KMS-11 (cell line): ENCODE measurements around the gene PLCB4.
"Not testable (repeated sequence)": the region's sequence is repeated elsewhere in the genome, so short reads cannot be mapped to it uniquely, and the experiment has no call there.

ENCODE experiments used
- H2AFZ ChIP-seq: fragments of 200-600 bp; sonication (generic); 2 replicates; pipeline ENCODE4 v1.6.1; 2016; ENCODE audit warnings: antibody characterized with exemption, mixed run types, low read depth
- H3K27ac ChIP-seq: fragments of 200-600 bp; sonication (generic); 2 replicates; pipeline ENCODE4 v1.6.1; 2016; ENCODE audit warnings: mild to moderate bottlenecking, mixed run types
- H3K27me3 ChIP-seq: fragments of 200-600 bp; sonication (generic); 2 replicates; pipeline ENCODE4 v1.6.1; 2017; ENCODE audit warnings: mild to moderate bottlenecking, low read depth, mixed run types, moderate library complexity; ENCODE audit not compliant: insufficient read depth
- H3K36me3 ChIP-seq: fragments of 200-600 bp; sonication (generic); 2 replicates; pipeline ENCODE4 v1.6.1; 2017; ENCODE audit warnings: mild to moderate bottlenecking, mixed run types; ENCODE audit not compliant: insufficient read depth
- H3K4me1 ChIP-seq: fragments of 200-600 bp; sonication (generic); 2 replicates; pipeline ENCODE4 v1.6.1; 2016; ENCODE audit warnings: mild to moderate bottlenecking, low read depth, mixed run types; ENCODE audit not compliant: poor library complexity, severe bottlenecking
- H3K4me2 ChIP-seq: fragments of 200-600 bp; sonication (generic); 2 replicates; pipeline ENCODE4 v1.7.0; 2016; ENCODE audit warnings: mild to moderate bottlenecking, mixed run types
- H3K4me3 ChIP-seq: fragments of 200-600 bp; sonication (generic); IDR thresholded peaks from 2 replicates; pipeline ENCODE4 v1.6.1; 2017; ENCODE audit warnings: low read depth, low read length, mixed read lengths; ENCODE audit not compliant: insufficient read depth
- H3K79me2 ChIP-seq: fragments of 200-600 bp; sonication (generic); 2 replicates; pipeline ENCODE4 v1.6.1; 2016; ENCODE audit warnings: low read depth, mixed run types; ENCODE audit not compliant: insufficient read depth
- H3K9ac ChIP-seq: fragments of 200-600 bp; sonication (generic); 2 replicates; pipeline ENCODE4 v1.6.1; 2016; ENCODE audit warnings: mild to moderate bottlenecking, mixed run types
- H4K20me1 ChIP-seq: fragments of 200-600 bp; sonication (generic); 2 replicates; pipeline ENCODE4 v1.6.1; 2016; ENCODE audit warnings: mild to moderate bottlenecking, mixed run types; ENCODE audit not compliant: insufficient read depth
- TF ChIP-seq, protein P1 (sequence below): fragments of 200-600 bp; sonication (generic); conservative IDR thresholded peaks from 2 replicates; pipeline ENCODE4 v1.6.1; 2017; ENCODE audit warnings: low read depth, mild to moderate bottlenecking, antibody characterized with exemption, low read length, moderate library complexity, mixed read lengths

The PLCB4 gene

DNA sequence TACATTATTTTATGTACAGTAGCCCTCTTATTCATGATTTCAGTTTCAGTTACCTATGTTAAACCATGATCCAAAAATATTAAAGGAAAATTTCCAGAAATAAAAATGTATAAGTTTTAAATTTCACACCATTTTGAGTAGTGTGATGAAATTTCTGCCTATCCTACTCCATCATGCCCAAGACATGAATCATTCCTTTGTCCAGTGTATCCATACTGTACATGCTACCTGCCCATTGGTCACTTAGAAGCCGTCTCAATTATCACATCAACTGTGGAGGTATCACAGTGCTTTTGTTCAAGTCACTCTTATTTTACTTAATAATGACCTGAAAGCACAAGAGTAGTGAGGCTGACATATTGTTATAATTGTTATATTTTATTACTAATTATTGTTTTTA lies 32.3 kb upstream of the PLCB4 start:
- no peaks in the 10 kb centered on the region for H3K27me3 ChIP-seq
- H2AFZ ChIP-seq: no peak overlapping the region
- H3K4me3 ChIP-seq: no peak overlapping the region
- H3K9ac ChIP-seq: no peak overlapping the region
- H4K20me1 ChIP-seq: no peaks in the 10 kb centered on the region
- TF ChIP-seq, protein P1, sequence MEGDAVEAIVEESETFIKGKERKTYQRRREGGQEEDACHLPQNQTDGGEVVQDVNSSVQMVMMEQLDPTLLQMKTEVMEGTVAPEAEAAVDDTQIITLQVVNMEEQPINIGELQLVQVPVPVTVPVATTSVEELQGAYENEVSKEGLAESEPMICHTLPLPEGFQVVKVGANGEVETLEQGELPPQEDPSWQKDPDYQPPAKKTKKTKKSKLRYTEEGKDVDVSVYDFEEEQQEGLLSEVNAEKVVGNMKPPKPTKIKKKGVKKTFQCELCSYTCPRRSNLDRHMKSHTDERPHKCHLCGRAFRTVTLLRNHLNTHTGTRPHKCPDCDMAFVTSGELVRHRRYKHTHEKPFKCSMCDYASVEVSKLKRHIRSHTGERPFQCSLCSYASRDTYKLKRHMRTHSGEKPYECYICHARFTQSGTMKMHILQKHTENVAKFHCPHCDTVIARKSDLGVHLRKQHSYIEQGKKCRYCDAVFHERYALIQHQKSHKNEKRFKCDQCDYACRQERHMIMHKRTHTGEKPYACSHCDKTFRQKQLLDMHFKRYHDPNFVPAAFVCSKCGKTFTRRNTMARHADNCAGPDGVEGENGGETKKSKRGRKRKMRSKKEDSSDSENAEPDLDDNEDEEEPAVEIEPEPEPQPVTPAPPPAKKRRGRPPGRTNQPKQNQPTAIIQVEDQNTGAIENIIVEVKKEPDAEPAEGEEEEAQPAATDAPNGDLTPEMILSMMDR: no peak
- H3K27ac ChIP-seq: no peak overlapping the region
- no peak overlapping the region for H3K4me2 ChIP-seq
- no peaks in the 10 kb centered on the region for H3K4me1 ChIP-seq
- no peaks in the 10 kb centered on the region for H3K79me2 ChIP-seq
- no peaks in the 10 kb centered on the region for H3K36me3 ChIP-seq

DNA sequence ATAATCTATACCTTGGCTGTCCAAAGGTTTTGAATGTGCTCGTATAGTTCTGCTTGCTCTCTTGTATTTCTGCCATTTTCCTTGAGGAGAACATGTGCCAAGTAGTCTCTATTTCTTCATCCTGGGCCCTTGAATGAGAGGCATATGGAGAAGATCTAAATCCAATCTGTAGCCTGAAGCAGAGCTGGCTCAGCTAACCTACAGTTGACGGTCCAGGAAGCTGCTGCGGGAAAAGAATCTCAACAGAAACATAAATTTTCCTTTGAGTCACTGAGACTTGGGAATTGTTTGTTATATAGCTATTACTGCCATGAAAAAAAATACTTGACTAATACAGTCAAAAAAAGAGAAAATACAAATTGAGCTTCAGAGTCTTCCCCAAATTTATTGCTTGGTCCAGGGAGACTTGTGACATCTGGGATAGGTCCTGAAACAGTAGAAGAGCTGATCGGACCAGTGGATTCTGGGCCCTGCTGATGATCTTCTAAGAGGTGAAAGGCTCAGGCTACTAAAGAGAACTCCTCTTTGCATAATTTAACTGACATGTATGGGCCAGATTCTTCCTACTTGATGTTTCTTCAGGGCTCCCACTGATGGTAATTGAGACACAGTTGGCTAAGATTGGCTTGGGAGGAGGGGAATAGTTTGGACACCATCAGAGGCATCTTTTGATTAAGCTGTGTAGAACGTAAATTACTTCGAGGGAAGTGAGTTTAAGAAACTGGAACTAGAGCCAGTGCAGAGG lies 29.9 kb upstream of the PLCB4 start:
- Histone ChIP-seq H3K9ac (no peak overlapping the region), H3K4me3 (no peak overlapping the region), H3K27ac (no peak overlapping the region), H4K20me1 (no peaks in the 10 kb centered on the region), H3K27me3 (no peaks in the 10 kb centered on the region), H3K4me1 (no peaks in the 10 kb centered on the region), H3K79me2 (no peaks in the 10 kb centered on the region), H3K4me2 (no peak overlapping the region), H2AFZ (no peak overlapping the region), H3K36me3 (no peaks in the 10 kb centered on the region)
- TF ChIP-seq, protein P1: no peak

DNA sequence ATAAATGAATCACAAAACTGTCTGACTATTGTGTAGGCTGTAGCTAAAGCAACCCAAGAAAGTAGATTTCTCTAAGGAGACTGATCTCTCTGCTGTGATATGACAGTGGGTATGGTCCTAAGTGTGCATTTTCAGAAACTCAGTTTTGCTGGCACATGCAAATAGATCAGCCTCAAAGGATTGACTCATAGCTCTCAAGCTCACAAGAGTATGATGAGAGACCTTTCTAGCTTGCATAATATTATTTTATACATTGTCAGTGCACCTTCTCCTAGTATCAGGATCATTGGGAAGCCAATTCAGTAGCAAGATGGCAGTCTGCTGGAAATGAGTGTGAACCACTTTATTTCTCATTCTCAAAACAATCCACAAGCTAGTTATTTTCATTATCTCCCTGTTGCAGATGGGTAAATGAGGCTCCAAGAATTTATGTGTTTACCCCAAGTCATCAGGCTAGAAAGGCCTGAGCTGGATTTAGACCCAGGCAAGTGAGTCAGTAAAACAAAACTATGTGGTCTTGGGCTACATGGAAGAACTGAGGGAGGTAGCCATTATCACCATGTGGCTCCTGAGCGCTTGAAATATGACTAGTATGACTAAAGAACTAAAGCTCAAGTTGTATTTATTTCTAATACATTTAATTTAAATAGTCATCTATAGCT lies 27.9 kb upstream of the PLCB4 start:
- no peaks in the 10 kb centered on the region for H3K27me3 ChIP-seq
- no peak overlapping the region for H3K4me2 ChIP-seq
- H2AFZ ChIP-seq: no peak overlapping the region
- no peaks in the 10 kb centered on the region for H3K36me3 ChIP-seq
- TF ChIP-seq, protein P1: no peak
- H3K27ac ChIP-seq: no peak overlapping the region
- H3K4me1 ChIP-seq: no peaks in the 10 kb centered on the region
- H3K79me2 ChIP-seq: no peaks in the 10 kb centered on the region
- no peaks in the 10 kb centered on the region for H4K20me1 ChIP-seq
- no peak overlapping the region for H3K4me3 ChIP-seq
- no peak overlapping the region for H3K9ac ChIP-seq

DNA sequence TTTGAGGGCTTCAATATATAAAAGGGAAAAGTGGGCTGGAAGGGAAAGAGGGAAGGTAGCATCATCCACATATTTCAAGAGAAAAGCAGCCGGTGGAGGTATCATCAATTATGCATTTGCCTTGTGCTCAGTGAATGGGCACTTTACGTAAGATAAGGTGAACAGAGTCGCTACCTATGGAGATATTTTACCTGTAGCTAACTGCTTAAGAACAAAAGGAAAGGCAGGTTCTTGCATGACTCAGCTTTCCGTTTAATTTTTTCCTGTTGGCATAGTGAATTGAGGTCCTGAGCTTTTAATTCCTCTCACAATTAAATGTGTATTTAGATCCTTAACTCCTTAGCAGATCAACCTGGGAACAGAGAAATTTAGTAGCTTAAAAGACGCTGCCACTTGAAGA lies 25.5 kb upstream of the PLCB4 start:
- H3K27ac ChIP-seq: no peak overlapping the region
- no peaks in the 10 kb centered on the region for H3K4me1 ChIP-seq
- no peak overlapping the region for H3K4me2 ChIP-seq
- H3K9ac ChIP-seq: no peak overlapping the region
- TF ChIP-seq, protein P1: no peak
- no peaks in the 10 kb centered on the region for H3K36me3 ChIP-seq
- H3K27me3 ChIP-seq: no peaks in the 10 kb centered on the region
- no peak overlapping the region for H2AFZ ChIP-seq
- no peak overlapping the region for H3K4me3 ChIP-seq
- H4K20me1 ChIP-seq: no peaks in the 10 kb centered on the region
- H3K79me2 ChIP-seq: no peaks in the 10 kb centered on the region

DNA sequence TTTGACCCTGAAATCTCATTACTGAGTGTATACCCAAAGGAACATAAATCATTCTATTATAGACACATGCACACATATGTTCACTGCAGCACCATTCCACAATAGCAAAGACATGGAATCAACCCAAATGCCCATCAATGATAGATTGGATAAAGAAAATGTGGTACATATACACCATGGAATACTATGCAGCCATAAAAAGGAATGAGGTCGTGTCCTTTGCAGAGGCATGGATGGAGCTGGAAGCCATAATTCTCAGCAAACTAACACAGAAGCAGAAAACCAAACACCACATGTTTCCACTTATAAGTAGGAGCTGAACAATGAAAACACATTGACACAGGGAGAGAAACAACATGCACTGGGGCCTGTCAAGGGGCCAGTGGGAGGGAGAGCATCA lies 21.0 kb upstream of the PLCB4 start:
- not testable (repeated sequence) for H3K4me3 ChIP-seq, H3K27me3 ChIP-seq, H2AFZ ChIP-seq, H4K20me1 ChIP-seq, H3K27ac ChIP-seq, H3K4me1 ChIP-seq, H3K79me2 ChIP-seq, H3K4me2 ChIP-seq, H3K36me3 ChIP-seq, H3K9ac ChIP-seq
